NOMO-1 treated with dmso at 0.1 percent for 144 hours (cell line): Measurements from ENCODE around the gene PHOX2B.

ENCODE experiments used
- DNase-seq: peaks from one replicate; lab custom pipeline; 2025; ENCODE audit not compliant: unreplicated experiment; lab: John Stamatoyannopoulos, UW

Gene PHOX2B

DNA sequence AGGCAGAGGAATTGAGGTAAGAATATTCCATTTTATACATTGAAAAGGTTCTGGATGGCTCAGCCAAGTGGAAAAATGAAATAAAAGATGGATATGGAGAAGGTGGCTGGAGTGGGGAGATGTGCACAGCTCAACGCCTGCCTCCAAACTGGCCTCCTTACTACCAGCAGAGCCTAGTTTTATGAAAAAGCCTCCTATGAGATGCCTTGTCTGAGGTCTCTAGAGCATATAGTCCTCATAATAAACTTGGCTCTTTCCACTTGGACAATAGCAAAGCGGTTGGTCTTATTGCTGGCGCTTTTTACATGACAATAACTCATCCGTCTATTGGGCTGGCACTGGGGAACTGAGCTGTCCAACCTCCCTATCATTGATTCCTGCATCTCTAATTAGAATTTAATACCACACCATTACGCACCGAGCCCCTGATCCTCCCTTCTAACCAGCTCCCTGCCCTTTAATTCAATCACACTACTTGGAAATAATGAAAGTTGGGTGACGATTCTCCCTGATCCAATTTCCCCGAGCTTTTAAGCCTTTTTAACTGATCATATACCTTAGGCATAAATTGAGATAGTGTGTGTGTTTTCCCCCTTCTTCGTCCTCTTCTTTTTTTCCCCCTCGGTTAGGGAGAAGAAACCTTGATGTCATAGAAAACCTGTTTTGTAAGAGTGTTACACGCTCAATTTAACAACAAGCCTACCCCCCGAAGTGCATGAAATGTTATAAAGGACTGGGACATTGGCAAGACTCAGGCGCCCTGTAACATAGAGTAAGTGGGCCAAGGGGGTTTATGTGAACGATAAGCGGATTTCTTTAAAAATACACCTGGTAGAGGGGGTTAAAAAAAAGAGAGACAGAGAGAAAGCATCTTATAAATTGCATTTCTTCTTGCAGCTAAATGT lies at the start of gene PHOX2B:
Gene PHOX2B (minus strand): TSS at position 155 of the 905 bp plus-strand sequence. CDS start 115 bp downstream, at position 40.
- no peak for DNase-seq

DNA sequence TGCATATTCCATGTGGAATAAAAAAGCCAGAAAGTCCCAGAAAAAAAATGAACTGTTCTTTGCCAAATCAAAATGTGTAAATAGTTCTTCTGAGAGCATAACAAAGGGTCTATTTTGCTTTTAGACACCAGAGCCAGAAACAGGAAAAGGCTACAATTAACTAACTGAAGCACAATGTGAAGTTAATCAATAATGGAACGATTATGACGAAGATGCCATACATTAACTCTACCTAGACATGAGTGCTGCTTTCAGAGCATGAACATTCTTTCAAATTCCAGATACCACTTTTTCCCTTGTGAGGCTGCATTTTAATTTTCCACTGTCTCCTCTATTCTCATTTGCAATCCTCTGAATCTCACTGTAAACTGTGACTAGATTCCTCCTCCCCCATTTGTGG lies 48.7 kb upstream of the PHOX2B start:
- no peak for DNase-seq

GRCh38 chr4:41796545-41797210 lies 48.2 kb upstream of the PHOX2B start:
- no peak for DNase-seq

DNA sequence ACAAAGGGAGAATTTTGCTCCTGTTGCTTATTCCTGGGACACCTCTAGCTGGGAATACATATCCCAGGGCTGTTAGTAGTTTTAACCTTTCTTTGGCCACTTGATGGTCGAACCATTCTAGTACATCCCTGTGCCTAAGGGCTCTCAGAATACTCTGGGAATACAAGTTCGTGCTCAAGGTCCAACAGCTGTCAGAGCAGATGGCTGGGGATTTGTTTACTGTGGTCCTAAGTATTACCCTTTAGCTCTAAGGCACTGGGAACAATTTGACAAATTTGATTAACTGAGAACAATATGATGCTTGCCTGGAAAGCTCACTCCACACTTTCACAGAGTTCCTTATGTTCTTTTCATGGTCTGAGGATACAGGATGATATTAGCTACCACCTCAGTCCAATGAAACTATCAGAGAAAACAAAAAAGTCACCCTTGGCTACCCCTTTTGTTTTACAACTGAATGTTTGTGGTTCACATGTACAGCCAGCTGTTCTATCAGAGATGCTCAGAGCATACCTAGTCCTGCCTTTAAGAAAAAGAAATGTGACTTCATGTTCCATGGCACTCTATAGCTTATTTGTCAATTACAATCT lies 47.4 kb upstream of the PHOX2B start:
- no peak for DNase-seq

GRCh38 chr4:41792166-41792565 lies 43.6 kb upstream of the PHOX2B start:
- no peak for DNase-seq

- no peak for DNase-seq
These were observed 43.0 kb upstream of the PHOX2B start for GRCh38 chr4:41791557-41791956.

- no peak for DNase-seq
These were observed 39.4 kb upstream of the PHOX2B start for GRCh38 chr4:41787931-41788330.

DNA sequence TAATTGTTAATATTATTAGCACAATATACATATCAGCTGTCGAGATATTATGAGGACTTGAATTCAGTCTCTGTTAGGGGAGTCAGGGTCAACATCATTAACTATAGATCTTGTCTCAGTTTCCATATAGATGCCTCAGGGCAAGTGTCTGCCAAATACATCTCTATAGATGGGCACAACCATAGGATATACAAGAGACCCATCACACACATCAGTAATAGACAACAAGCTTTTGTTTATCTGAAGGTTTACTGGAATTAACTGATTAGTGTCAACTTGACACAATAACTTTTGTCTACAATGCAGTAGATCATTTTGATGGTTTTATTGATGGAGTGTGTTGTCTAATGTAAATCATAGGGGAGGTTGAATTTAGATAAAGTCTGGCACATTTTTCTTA lies 37.1 kb upstream of the PHOX2B start:
- no peak for DNase-seq

- DNase-seq: no peak
These were observed 35.9 kb upstream of the PHOX2B start for GRCh38 chr4:41784191-41784979.

GRCh38 chr4:41776466-41776865 lies 27.9 kb upstream of the PHOX2B start:
- no peak for DNase-seq

DNA sequence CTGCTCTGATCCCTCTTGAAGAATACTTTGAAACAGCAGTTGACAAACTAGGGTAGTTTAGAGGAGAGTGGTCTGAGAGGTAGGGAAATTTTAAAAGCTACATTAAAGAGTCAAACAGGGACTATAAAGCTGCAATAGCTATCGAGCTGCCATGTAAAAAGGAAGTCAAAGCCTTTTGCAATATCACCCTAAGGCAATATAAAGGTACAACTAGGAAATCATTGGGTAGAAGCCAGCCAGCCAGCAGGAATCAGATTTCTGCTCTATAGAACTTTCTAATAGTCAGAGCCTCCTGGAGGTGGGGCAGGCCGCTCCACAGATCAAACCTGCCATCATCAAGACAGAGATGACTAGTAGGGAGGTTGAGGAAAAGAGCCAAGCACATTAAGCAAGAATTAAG lies 15.2 kb upstream of the PHOX2B start:
- no peak for DNase-seq

GRCh38 chr4:41758884-41759283 lies 10.4 kb upstream of the PHOX2B start:
- DNase-seq: no peak

GRCh38 chr4:41757521-41758156 lies 9.1 kb upstream of the PHOX2B start:
- DNase-seq: no peak

GRCh38 chr4:41753942-41754341 lies 5.4 kb upstream of the PHOX2B start:
- no peak for DNase-seq

GRCh38 chr4:41752081-41752836 lies 3.7 kb upstream of the PHOX2B start:
- DNase-seq: no peak

- DNase-seq: no peak
These were observed 3.0 kb upstream of the PHOX2B start for GRCh38 chr4:41751449-41752061.

- DNase-seq: no peak
These were observed 2.3 kb upstream of the PHOX2B start for GRCh38 chr4:41750626-41751448.

GRCh38 chr4:41750121-41750625 lies 1.6 kb upstream of the PHOX2B start:
- DNase-seq: no peak
